HCT116 (cell line): ENCODE data around the gene NUDC. TPM values are rescaled to one million over a fixed set of nuclear protein-coding genes. Genes with fewer than 3 reads are reported as not detected.
"Not testable (repeated sequence)": the region's sequence is repeated elsewhere in the genome, so short reads cannot be mapped to it uniquely, and the experiment has no call there.

Experiments used
- ATAC-seq: fragments of 200-7000 bp; cut with Tn5 transposase; 2 replicates; pipeline ENCODE4 v1.9.1; 2020; ENCODE audit warnings: mild to moderate bottlenecking, moderate library complexity
- BruUV-seq: library from RNA; stranded (reverse); fragments of 400-500 nt; replicated peaks from 2 replicates; lab custom pipeline; 2021; lab: Mats Ljungman, UMichigan
- CTCF ChIA-PET: fragments of 300-600 bp; sonication (Branson Sonifier 250); formaldehyde crosslinking; loops from one replicate; lab custom pipeline; 2021; ENCODE audit warnings: antibody characterized with exemption; lab: Charles Lee
- POLR2A ChIA-PET: fragments of 300-600, 350-600 bp; sonication (Branson Sonifier 250); formaldehyde crosslinking; loops from one replicate; lab custom pipeline; 2021; ENCODE audit warnings: antibody characterized with exemption; lab: Charles Lee
- RAD21 ChIA-PET, 2 experiments: fragments of 300-600 bp; sonication (Branson Sonifier 250); formaldehyde crosslinking; loops; one replicate each; lab custom pipeline; 2023; ENCODE audit warnings: low total read pairs in 2 of 2; ENCODE audit not compliant: uncharacterized antibody in 2 of 2, unreplicated experiment in 2 of 2, low non-redundant PET in 1 of 2; lab: Charles Lee
- DNase-seq: peaks from one replicate; pipeline ENCODE4 v3.0.0-alpha.2; 2010; ENCODE audit warnings: low read depth, low spot score
- H2AFZ ChIP-seq: fragments of 200-600 bp; shearing (Covaris generic), sonication (generic); 2 replicates; pipeline ENCODE4 v1.6.1; 2017; ENCODE audit warnings: low read depth, mixed run types, mixed read lengths, antibody characterized with exemption, low read length; ENCODE audit not compliant: poor library complexity, severe bottlenecking
- H3K27ac ChIP-seq: 2 replicates; pipeline ENCODE4 v1.5.1; 2012; ENCODE audit warnings: low read depth, low read length
- H3K27me3 ChIP-seq: fragments of 200-600 bp; sonication (generic); 2 replicates; pipeline ENCODE4 v1.6.1; 2016; ENCODE audit warnings: mixed run types, low read length, mixed read lengths; ENCODE audit not compliant: insufficient read depth
- H3K36me3 ChIP-seq, 2 experiments: fragments of 200-500 bp in 1 of 2; fragments of 200-600 bp in 1 of 2; sonication (Bioruptor generic) in 1 of 2; sonication (generic) in 1 of 2; 2 replicates each; pipeline versions ENCODE4 v1.5.1 to v1.6.1; 2014 to 2016; ENCODE audit warnings: low read length in 2 of 2, inconsistent platforms in 1 of 2, mixed read lengths in 1 of 2, mixed run types in 1 of 2; ENCODE audit not compliant: insufficient read depth in 2 of 2, control insufficient read depth in 1 of 2
- H3K4me1 ChIP-seq, 2 experiments: fragments of 200-600 bp in 1 of 2; sonication (generic) in 1 of 2; 2 replicates each; pipeline versions ENCODE4 v1.5.1 to v1.6.1; 2012 to 2017; ENCODE audit warnings: low read length in 2 of 2, inconsistent platforms in 1 of 2, mild to moderate bottlenecking in 1 of 2, mixed read lengths in 1 of 2, mixed run types in 1 of 2, moderate library complexity in 1 of 2; ENCODE audit not compliant: insufficient read depth in 2 of 2, control insufficient read depth in 1 of 2
- H3K4me2 ChIP-seq: fragments of 200-600 bp; sonication (generic); 2 replicates; pipeline ENCODE4 v1.6.1; 2017; ENCODE audit warnings: mixed run types, low read length, mixed read lengths
- H3K4me3 ChIP-seq, 2 experiments: fragments of 200-600 bp in 1 of 2; sonication (generic) in 1 of 2; replicated peaks in 1 of 2; 2 replicates each; pipeline ENCODE4 v1.5.1; 2011 to 2016; ENCODE audit warnings: low read length in 2 of 2, control low read depth in 1 of 2, low read depth in 1 of 2, mild to moderate bottlenecking in 1 of 2, mixed read lengths in 1 of 2, mixed run types in 1 of 2
- H3K79me2 ChIP-seq: fragments of 200-600 bp; sonication (generic); 2 replicates; pipeline ENCODE4 v1.6.1; 2017; ENCODE audit warnings: mild to moderate bottlenecking, mixed run types, low read length, moderate library complexity, mixed read lengths; ENCODE audit not compliant: insufficient read depth
- H3K9ac ChIP-seq: fragments of 200-600 bp; sonication (generic); 2 replicates; pipeline ENCODE4 v1.6.1; 2016; ENCODE audit warnings: low read length, mixed read lengths
- H3K9me2 ChIP-seq: fragments of 200-600 bp; sonication (generic), shearing (Covaris generic); 2 replicates; pipeline ENCODE4 v1.6.1; 2017; ENCODE audit warnings: mixed run types, mild to moderate bottlenecking, moderate library complexity; ENCODE audit not compliant: insufficient read depth
- H3K9me3 ChIP-seq, 2 experiments: fragments of 200-500 bp in 1 of 2; fragments of 200-600 bp in 1 of 2; sonication (Bioruptor generic) in 1 of 2; sonication (generic) in 1 of 2; 2 replicates each; pipeline ENCODE4 v1.6.1; 2014 to 2017; ENCODE audit warnings: low read length in 2 of 2, mixed read lengths in 2 of 2, inconsistent platforms in 1 of 2, low read depth in 1 of 2, mild to moderate bottlenecking in 1 of 2, mixed run types in 1 of 2, moderate library complexity in 1 of 2; ENCODE audit not compliant: control insufficient read depth in 1 of 2, insufficient read depth in 1 of 2
- H4K20me1 ChIP-seq: fragments of 200-600 bp; sonication (generic), shearing (Covaris generic); 2 replicates; pipeline ENCODE4 v1.6.1; 2017; ENCODE audit warnings: mixed run types, mild to moderate bottlenecking, moderate library complexity; ENCODE audit not compliant: insufficient read depth
- CBX3 ChIP-seq: IDR thresholded peaks from 2 replicates; pipeline ENCODE4 v1.6.1; 2012; ENCODE audit warnings: low read depth
- EZH2 ChIP-seq: fragments of 200-600 bp; sonication (generic); IDR thresholded peaks from 2 replicates; pipeline ENCODE4 v1.6.1; 2017; ENCODE audit warnings: antibody characterized with exemption, mixed run types
- EZH2phosphoT487 ChIP-seq: fragments of 200-600 bp; IDR thresholded peaks from 2 replicates; pipeline ENCODE4 v1.6.1; 2018; ENCODE audit warnings: antibody characterized with exemption, borderline replicate concordance
- JUND ChIP-seq: IDR thresholded peaks from 2 replicates; pipeline ENCODE4 v1.6.1; 2012
- RAD21 ChIP-seq: IDR thresholded peaks from 2 replicates; pipeline ENCODE4 v1.6.1; 2012; ENCODE audit warnings: low read depth, mild to moderate bottlenecking
- REST ChIP-seq: IDR thresholded peaks from 2 replicates; pipeline ENCODE4 v1.6.1; 2012; ENCODE audit warnings: low read depth
- YY1 ChIP-seq: IDR thresholded peaks from 2 replicates; pipeline ENCODE4 v1.6.1; 2011; ENCODE audit warnings: low read length, low read depth, moderate library complexity, mild to moderate bottlenecking; ENCODE audit not compliant: insufficient replicate concordance; ENCODE audit errors: extremely low read depth
- ZFX ChIP-seq: fragments of 450-650 bp; IDR thresholded peaks from 2 replicates; pipeline ENCODE4 v1.6.1; 2017
- intact Hi-C: fragments of 100-400 bp; cut with micrococcal nuclease; formaldehyde crosslinking; loops from 2 replicates; pipeline ENCODE4 v1.10.0; 2022
- total RNA-seq: library from RNA; stranded (reverse); gene quantifications from one replicate; pipeline ENCODE4 v1.2.1, GENCODE V29; 2021; ENCODE audit not compliant: unreplicated experiment

NUDC gene
- total RNA-seq, 1 experiment from 2014 or later = 119 TPM

- no peak for TF ChIP-seq REST
- TF ChIP-seq EZH2phosphoT487 = no peak
- TF ChIP-seq EZH2 = no peak
- no peak for TF ChIP-seq RAD21
- no peak for TF ChIP-seq JUND
- no peak for TF ChIP-seq CBX3
- TF ChIP-seq YY1 = no peak
- no peak for TF ChIP-seq ZFX
Measured at GRCh38 chr1:26986658-26987057, 65.1 kb downstream of the NUDC start (continued).

GRCh38 chr1:26989403-26990109, 68.0 kb downstream of the NUDC start:
- H3K9ac ChIP-seq, DNase-seq, H4K20me1 ChIP-seq, H2AFZ ChIP-seq, H3K79me2 ChIP-seq, H3K36me3 ChIP-seq, BruUV-seq, H3K4me3 ChIP-seq, ATAC-seq, H3K9me2 ChIP-seq, H3K9me3 ChIP-seq, H3K27me3 ChIP-seq: not testable (repeated sequence)
- POLR2A ChIA-PET = interaction anchor here (0.6 kb wide), 1 partner anchor 37 kb away, joined by 3 read pairs; no protein-coding TSS in a partner anchor
- Histone ChIP-seq H3K4me1 (peaks cover 38 to 59% of the 10 kb centered on the region in 2 experiments), H3K4me2 (peak overlapping the region; percentile 90; the same call in 1 of the 2 replicates), H3K27ac (peak overlapping the region; percentile 94)
- RAD21 ChIA-PET = interaction anchor here in 1 of 2 experiments (0.6 kb wide), 1 partner anchor 22 kb away, joined by 3 read pairs; no protein-coding TSS in a partner anchor
- intact Hi-C loops = loop anchor here (2.0 kb wide), 1 partner anchor 29 kb away; the partner anchor contains the start of gene KDF1
- CTCF ChIA-PET = interaction anchor here (0.6 to 5.8 kb wide), 2 partner anchors 8 to 503 kb away, joined by 3 to 23 read pairs; no protein-coding TSS in a partner anchor
